Vagina (tissue), 2 donors: ENCODE results near the gene FGF10. TPM values are rescaled to one million over a fixed set of nuclear protein-coding genes. Genes with fewer than 3 reads are reported as not detected.

ENCODE experiments used
- DNase-seq, 2 donors: peaks; one replicate each; pipeline ENCODE4 v3.0.0-alpha.2; 2017; ENCODE audit errors: extremely low spot score in 2 of 2
- H3K27ac ChIP-seq: fragments of 200-600 bp; sonication (generic); one replicate; pipeline ENCODE4 v1.5.1; 2019
- H3K27me3 ChIP-seq: fragments of 200-600 bp; sonication (generic); one replicate; pipeline ENCODE4 v1.5.1; 2019
- H3K36me3 ChIP-seq, 2 donors: fragments of 200-600 bp; sonication (generic); one replicate each; pipeline ENCODE4 v1.5.1; 2017 to 2019
- H3K4me1 ChIP-seq: fragments of 200-600 bp; sonication (generic); one replicate; pipeline ENCODE4 v1.5.1; 2019
- H3K4me3 ChIP-seq, 2 donors: fragments of 200-600 bp; sonication (generic); 1 replicate in 1 of 2; 2 replicates in 1 of 2; pipeline ENCODE4 v1.5.1; 2016 to 2019
- H3K9me3 ChIP-seq: fragments of 200-600 bp; sonication (generic); one replicate; pipeline ENCODE4 v1.5.1; 2019
- POLR2A ChIP-seq, 2 donors: fragments of 450-650 bp; IDR thresholded peaks; one replicate each; pipeline ENCODE4 v1.6.1; 2017; ENCODE audit warnings: antibody characterized with exemption in 2 of 2, mild to moderate bottlenecking in 2 of 2, moderate library complexity in 2 of 2
- POLR2AphosphoS5 ChIP-seq, 2 donors: sonication (generic); formaldehyde crosslinking; IDR thresholded peaks; one replicate each; pipeline ENCODE4 v1.9.0; 2017; ENCODE audit warnings: antibody characterized with exemption in 2 of 2, mild to moderate bottlenecking in 2 of 2, low read depth in 1 of 2; ENCODE audit not compliant: insufficient read depth in 1 of 2
- intact Hi-C: fragments of 100-400 bp; cut with DNase I; formaldehyde crosslinking; loops from one replicate; pipeline ENCODE4 v1.15.1; 2023
- total RNA-seq: library from RNA; depleted of rRNA; stranded (reverse); fragments of >200 nt; gene quantifications from one replicate; pipeline ENCODE4 v1.2.3, GENCODE V29; 2016
- TF ChIP-seq, protein P1 (sequence below), 3 experiments: fragments of 450-650 bp in 2 of 3; fragments of 200-600 bp in 1 of 3; sonication (generic) in 1 of 3; IDR thresholded peaks; one replicate each; pipeline ENCODE4 v1.5.1; 2017 to 2019; ENCODE audit warnings: antibody characterized with exemption in 3 of 3, mild to moderate bottlenecking in 2 of 3, moderate library complexity in 2 of 3

The FGF10 gene
- total RNA-seq, 1 donor from 2014 or later = 41.3 TPM

- Histone ChIP-seq H3K36me3 (no peaks in the 10 kb centered on the region), H3K4me1 (peaks cover 15% of the 10 kb centered on the region), H3K27me3 (no peaks in the 10 kb centered on the region), H3K4me3 (no peak overlapping the region), H3K27ac (no peak overlapping the region), H3K9me3 (no peaks in the 10 kb centered on the region)
- TF ChIP-seq, protein P1, sequence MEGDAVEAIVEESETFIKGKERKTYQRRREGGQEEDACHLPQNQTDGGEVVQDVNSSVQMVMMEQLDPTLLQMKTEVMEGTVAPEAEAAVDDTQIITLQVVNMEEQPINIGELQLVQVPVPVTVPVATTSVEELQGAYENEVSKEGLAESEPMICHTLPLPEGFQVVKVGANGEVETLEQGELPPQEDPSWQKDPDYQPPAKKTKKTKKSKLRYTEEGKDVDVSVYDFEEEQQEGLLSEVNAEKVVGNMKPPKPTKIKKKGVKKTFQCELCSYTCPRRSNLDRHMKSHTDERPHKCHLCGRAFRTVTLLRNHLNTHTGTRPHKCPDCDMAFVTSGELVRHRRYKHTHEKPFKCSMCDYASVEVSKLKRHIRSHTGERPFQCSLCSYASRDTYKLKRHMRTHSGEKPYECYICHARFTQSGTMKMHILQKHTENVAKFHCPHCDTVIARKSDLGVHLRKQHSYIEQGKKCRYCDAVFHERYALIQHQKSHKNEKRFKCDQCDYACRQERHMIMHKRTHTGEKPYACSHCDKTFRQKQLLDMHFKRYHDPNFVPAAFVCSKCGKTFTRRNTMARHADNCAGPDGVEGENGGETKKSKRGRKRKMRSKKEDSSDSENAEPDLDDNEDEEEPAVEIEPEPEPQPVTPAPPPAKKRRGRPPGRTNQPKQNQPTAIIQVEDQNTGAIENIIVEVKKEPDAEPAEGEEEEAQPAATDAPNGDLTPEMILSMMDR (IDR thresholded peaks at IDR 0.05) = no peak
- TF ChIP-seq POLR2A (IDR thresholded peaks at IDR 0.05) = no peak
- no peak for TF ChIP-seq POLR2AphosphoS5 (IDR thresholded peaks at IDR 0.05; ENCODE audit: insufficient read depth in 1 of 2, low read depth in 1 of 2)
- DNase-seq = no peak
- intact Hi-C loops = no loop called here
Measured at GRCh38 chr5:44377057-44377456, 12.2 kb downstream of the FGF10 start.

DNA sequence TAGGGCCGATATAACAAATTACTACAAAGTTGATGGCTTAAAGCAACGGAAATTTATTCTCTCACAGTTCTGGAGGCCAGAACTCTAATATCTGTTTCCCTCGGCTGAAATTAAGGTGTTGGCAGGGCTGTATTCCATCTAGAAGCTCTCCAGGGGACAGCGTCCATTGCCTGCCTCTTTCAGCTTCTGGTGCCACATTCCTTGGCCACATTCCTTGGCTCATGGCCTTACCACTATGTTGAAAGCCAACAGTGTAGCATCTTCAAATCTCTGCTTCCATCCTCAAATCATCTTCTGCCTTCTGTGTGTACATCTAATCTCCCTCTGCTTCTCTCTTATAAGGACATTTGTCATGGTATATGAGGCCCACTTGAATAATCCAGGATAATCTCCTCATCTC is 17.2 kb downstream of the FGF10 start:
- Histone ChIP-seq H3K9me3 (no peaks in the 10 kb centered on the region), H3K27ac (no peak overlapping the region), H3K27me3 (no peaks in the 10 kb centered on the region), H3K4me3 (no peak overlapping the region), H3K4me1 (no peaks in the 10 kb centered on the region), H3K36me3 (no peaks in the 10 kb centered on the region)
- intact Hi-C loops = no loop called here
- TF ChIP-seq POLR2AphosphoS5 (IDR thresholded peaks at IDR 0.05; ENCODE audit: insufficient read depth in 1 of 2, low read depth in 1 of 2) = no peak
- DNase-seq = no peak

DNA sequence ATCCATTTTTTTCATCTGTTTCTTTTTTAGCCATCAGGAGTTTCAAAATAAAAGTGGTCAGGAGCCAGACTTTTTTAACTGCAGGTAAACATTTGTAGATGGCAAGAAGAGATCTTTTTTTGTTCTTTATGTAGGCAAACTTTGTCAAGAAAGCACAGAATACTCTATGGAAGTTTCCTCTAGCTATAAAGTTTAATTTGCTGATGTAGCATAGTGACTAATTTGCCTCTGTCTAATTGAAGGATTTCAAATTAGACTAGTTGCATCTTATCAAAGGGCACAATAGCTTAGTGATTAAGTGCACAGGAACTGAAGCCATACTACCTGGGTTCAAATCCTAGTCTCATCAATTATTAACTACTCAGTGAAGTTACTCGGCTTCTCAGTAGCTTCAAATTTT is 22.0 kb downstream of the FGF10 start:
- no peak for DNase-seq
- TF ChIP-seq POLR2A (IDR thresholded peaks at IDR 0.05) (no peak), POLR2AphosphoS5 (IDR thresholded peaks at IDR 0.05; ENCODE audit: insufficient read depth in 1 of 2, low read depth in 1 of 2) (no peak)
- TF ChIP-seq, protein P1 (IDR thresholded peaks at IDR 0.05) = no peak
- Histone ChIP-seq H3K27me3 (no peaks in the 10 kb centered on the region), H3K36me3 (no peaks in the 10 kb centered on the region), H3K9me3 (no peaks in the 10 kb centered on the region), H3K4me1 (no peaks in the 10 kb centered on the region), H3K27ac (no peak overlapping the region), H3K4me3 (no peak overlapping the region)
- intact Hi-C loops = no loop called here

DNA sequence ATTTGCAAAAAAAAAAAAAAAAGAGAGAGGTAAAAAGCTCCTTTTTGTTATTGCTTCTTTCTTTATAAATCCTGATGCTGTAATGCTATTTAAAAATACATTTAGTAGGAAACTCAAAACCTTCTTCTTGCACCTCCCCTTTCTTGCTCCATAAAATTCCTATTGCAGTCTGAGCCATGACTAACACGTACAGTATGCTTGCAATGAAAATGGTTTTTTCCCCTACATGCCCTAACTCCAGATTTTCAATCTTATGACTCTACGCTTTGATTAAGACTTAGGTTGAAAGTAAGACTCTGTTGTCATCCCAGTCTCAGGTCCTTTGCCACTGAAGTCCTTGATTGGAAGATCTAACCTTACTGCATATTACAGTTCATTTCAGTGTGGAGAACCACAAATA is 23.9 kb downstream of the FGF10 start:
- no peaks in the 10 kb centered on the region for H3K9me3 ChIP-seq
- TF ChIP-seq POLR2AphosphoS5 (IDR thresholded peaks at IDR 0.05; ENCODE audit: insufficient read depth in 1 of 2, low read depth in 1 of 2) (no peak), POLR2A (IDR thresholded peaks at IDR 0.05) (no peak)
- TF ChIP-seq, protein P1 (IDR thresholded peaks at IDR 0.05) = no peak
- no peaks in the 10 kb centered on the region for H3K36me3 ChIP-seq
- no peak overlapping the region for H3K27ac ChIP-seq
- intact Hi-C loops = no loop called here
- H3K4me3 ChIP-seq = no peak overlapping the region
- no peak for DNase-seq
- H3K4me1 ChIP-seq = peaks cover 14% of the 10 kb centered on the region
- no peaks in the 10 kb centered on the region for H3K27me3 ChIP-seq

GRCh38 chr5:44364097-44364496 is 25.1 kb downstream of the FGF10 start:
- no peak for DNase-seq
- no peaks in the 10 kb centered on the region for H3K27me3 ChIP-seq
- no peaks in the 10 kb centered on the region for H3K36me3 ChIP-seq
- no peak overlapping the region for H3K4me3 ChIP-seq
- intact Hi-C loops = no loop called here
- no peaks in the 10 kb centered on the region for H3K9me3 ChIP-seq
- H3K4me1 ChIP-seq = peaks cover 15% of the 10 kb centered on the region
- TF ChIP-seq POLR2AphosphoS5 (IDR thresholded peaks at IDR 0.05; ENCODE audit: insufficient read depth in 1 of 2, low read depth in 1 of 2) = no peak
- no peak for TF ChIP-seq POLR2A (IDR thresholded peaks at IDR 0.05)
- TF ChIP-seq, protein P1 (IDR thresholded peaks at IDR 0.05) = no peak
- no peak overlapping the region for H3K27ac ChIP-seq
